Stimulated activated CD4-positive, alpha-beta T cell treated with anti-CD3 and anti-CD28 coated beads, TNF-alpha, amount 100 ng/mL, for 24 hours (primary cell): ENCODE data around the gene ABCD1.
"Not testable (repeated sequence)": the region's sequence is repeated elsewhere in the genome, so short reads cannot be mapped to it uniquely, and the experiment has no call there.

ENCODE experiments used
- DNase-seq, 3 experiments: peaks; one replicate each; pipeline ENCODE4 v3.0.0-alpha.2; 2020; ENCODE audit warnings: low read depth in 3 of 3

ABCD1 gene

DNA sequence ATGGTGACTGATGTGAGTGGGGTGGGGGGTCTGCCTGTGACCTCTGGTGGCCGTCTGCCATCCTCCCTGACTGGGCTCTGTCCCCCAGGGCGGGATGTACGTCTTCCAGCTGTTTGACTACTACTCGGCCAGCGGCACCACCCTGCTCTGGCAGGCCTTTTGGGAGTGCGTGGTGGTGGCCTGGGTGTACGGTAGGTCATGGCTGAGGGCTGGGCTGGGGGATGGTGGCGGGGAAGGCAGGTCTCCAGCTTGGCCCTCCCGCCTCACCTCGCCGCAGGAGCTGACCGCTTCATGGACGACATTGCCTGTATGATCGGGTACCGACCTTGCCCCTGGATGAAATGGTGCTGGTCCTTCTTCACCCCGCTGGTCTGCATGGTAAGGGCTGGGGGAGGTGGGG lies 30.4 kb upstream of the ABCD1 start:
- DNase-seq = not testable (repeated sequence)

- DNase-seq = no peak
Observed at GRCh38 chrX:153694687-153695270, 29.9 kb upstream of the ABCD1 start.

GRCh38 chrX:153696100-153696499 lies 28.6 kb upstream of the ABCD1 start:
- no peak for DNase-seq

DNA sequence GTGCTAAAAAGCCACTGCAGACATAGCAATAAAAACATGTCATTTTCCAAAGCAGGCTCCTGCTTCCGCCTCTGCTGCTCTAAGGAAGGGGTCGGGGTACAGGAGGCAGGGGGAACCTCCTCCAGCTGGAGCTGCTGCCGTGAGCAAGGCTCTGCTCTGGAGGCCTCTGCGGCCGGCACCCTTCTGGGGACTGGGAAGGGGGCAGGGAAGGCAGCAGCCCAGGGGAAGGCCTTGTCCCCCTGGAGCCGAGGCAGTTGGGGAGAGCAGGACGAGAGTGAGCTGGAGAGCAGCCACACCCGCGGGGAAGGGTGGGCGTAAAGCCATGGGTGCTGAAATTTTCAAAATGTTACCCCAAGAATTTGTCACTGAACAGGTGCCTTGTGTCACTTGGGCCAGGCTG lies 28.1 kb upstream of the ABCD1 start:
- DNase-seq = not testable (repeated sequence)

- not testable (repeated sequence) for DNase-seq
Observed at GRCh38 chrX:153696986-153697722, 27.5 kb upstream of the ABCD1 start.

GRCh38 chrX:153697924-153698865 lies 26.5 kb upstream of the ABCD1 start:
- DNase-seq = no peak

DNA sequence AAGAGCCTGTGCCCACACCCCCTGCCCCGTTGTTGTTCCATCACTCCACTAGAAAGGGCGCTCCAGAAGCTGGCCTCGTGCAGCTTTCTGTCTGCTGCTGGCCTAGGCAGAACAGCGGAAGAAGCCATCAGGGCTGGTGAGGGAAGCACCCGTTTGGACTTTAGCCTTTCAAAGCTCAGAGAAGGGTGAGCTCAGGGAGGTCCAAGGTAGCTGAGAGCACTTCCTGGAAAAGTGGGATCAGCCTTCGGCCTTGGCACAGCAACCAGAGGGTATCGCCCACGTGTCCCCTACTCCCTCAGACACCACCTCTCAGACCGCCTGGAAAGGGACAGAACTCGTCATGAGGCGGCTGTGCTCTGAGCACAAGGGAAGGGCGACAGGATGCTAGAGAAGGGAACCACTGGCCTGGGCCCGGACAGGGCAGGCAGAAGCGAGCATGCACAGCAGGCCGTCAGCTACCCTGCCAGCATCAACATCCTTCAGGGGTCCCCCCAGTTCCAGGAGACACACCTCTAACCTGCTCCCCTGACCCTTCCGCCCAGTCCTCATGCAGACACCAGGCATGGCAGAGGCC lies 25.4 kb upstream of the ABCD1 start:
- not testable (repeated sequence) for DNase-seq

DNA sequence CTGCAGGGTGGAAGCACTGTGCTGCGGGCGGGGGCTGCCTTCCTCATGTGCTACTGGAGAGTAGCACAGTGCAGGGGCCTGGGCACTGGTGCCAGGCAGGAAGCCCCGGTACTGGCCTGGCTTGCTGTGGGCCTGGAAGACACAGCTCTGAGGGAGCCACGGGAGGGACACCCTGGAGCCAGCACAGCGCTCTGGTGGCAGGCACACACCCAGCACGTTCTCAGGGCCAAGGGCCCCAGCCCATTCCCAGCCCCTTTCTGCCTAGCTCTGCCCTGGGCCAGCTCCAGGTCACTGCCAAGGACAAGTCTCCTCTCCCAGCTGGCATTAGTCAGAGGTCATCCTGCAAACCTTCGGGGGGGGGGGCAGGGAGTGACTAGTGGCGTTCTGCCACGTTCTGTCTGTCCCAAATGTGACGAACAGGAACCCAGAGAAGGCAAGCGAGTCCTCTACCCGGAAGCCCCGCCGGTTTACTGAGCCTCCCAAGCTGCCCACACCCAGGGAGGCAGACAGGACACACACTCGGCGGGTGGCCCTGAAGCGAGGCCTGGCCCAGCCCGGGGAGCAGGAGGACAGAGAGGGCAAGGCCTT lies 24.8 kb upstream of the ABCD1 start:
- not testable (repeated sequence) for DNase-seq

GRCh38 chrX:153700376-153700945 lies 24.2 kb upstream of the ABCD1 start:
- no peak for DNase-seq

GRCh38 chrX:153700967-153701366 lies 23.7 kb upstream of the ABCD1 start:
- DNase-seq = no peak

DNA sequence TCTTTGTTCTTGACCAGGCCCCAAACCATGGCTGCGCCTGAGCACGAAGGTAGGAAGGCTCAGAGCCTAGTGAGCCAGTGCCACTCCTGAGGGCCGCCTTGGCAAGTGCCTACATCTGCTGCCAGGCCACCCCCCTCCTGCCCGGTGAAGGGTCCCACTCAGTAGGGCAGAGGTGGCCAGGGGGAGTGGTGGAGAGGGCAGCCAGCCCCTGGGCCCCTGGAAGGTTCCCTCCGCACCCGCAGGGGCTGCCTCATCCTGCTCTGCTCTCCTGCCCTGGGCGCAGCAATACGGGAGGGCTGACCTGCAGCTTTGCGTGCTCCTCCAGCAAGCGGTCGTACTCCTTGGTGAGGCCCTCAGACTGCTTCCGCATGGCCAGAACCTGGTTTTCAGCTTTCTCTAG lies 22.9 kb upstream of the ABCD1 start:
- no peak for DNase-seq

- no peak for DNase-seq
Observed at GRCh38 chrX:153702336-153703035, 22.2 kb upstream of the ABCD1 start.

GRCh38 chrX:153703036-153703370 lies 21.7 kb upstream of the ABCD1 start:
- DNase-seq = no peak

DNA sequence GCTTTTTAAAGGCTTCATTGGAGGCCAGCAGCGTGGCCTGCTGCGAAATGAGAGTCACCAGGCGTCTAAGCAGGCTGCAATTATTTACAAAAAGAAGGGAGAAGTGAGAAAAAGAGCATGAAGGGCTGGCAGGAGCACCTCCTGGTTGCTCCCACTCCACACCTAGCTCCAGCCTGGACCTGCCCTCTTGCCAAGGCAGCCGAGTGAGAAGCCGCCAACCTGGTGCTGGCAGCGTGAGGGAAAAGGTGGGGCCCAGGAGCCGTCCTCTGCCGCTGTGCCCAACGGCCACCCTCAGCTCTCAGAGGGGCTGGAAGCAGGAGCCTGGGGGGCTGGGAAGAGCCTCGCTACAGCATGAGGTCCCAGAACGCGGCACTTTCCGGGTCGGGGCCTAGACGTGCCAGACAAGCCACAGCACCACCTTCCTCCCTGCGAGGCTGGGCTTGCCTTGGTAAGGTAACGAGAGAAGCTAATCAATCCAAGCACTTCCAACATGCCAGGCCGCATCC lies 20.6 kb upstream of the ABCD1 start:
- DNase-seq = no peak

GRCh38 chrX:153704631-153705402 lies 19.8 kb upstream of the ABCD1 start:
- DNase-seq = not testable (repeated sequence)

DNA sequence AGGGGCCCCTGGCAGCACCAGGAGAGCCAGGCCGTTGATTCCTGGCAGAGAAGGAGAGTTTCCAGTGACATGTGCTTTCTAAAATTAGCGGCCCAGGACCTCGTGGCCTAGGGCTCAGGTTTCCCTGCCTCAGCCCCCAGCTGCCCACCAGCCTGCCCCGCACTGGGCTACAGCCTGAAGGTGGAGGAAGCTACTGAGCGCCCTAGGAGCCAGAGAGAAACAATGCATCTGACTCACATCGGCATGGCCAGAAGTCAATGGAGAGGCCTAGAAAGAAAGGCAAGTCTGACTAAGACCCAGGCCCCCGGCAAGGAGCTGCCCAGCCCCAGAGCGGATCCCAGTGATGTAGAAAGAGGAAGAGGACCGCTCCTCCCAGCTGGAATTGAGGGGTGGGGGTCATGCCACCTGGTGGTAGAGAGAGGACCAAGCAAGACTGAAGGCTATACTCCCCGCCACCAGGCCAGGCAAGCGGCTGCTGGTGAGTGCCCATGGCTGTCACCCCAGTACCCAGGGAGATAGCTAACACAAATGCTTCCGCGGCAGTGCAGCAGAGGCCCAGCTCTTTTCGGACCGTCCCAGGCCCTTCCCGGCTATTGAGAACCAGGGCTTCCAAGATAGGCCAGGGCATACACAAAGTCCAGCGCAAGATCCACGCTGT lies 19.1 kb upstream of the ABCD1 start:
- not testable (repeated sequence) for DNase-seq

GRCh38 chrX:153706799-153707198 lies 17.9 kb upstream of the ABCD1 start:
- no peak for DNase-seq

- no peak for DNase-seq
Observed at GRCh38 chrX:153707406-153707805, 17.2 kb upstream of the ABCD1 start.

GRCh38 chrX:153708415-153708814 lies 16.2 kb upstream of the ABCD1 start:
- peak in 1 of 3 experiments; percentile 41 for DNase-seq
